ENCODE results near the gene VCX3A.

DNA sequence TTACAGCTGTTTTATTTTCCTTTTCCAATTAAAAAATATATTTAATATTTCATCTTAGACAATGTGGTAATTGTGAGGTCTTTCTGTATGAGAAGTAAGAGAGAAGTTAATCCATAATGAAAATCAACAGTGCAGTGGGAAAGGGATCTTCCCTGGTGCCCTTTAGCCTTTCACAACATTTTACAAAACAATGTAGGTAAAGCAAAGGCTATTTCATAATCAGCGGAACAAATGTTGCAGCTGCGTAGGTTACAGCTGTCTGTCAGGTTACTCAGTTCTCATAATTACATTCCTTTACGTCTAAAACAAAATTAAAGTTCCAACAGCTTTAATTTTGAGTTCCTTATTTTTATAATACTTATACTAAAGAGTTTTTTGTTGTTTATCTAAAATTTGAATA, 22.8 kb upstream of the VCX3A start:
- no peak for TF ChIP-seq POLR2A (IDR thresholded peaks at IDR 0.05)
- TF ChIP-seq, protein P1, sequence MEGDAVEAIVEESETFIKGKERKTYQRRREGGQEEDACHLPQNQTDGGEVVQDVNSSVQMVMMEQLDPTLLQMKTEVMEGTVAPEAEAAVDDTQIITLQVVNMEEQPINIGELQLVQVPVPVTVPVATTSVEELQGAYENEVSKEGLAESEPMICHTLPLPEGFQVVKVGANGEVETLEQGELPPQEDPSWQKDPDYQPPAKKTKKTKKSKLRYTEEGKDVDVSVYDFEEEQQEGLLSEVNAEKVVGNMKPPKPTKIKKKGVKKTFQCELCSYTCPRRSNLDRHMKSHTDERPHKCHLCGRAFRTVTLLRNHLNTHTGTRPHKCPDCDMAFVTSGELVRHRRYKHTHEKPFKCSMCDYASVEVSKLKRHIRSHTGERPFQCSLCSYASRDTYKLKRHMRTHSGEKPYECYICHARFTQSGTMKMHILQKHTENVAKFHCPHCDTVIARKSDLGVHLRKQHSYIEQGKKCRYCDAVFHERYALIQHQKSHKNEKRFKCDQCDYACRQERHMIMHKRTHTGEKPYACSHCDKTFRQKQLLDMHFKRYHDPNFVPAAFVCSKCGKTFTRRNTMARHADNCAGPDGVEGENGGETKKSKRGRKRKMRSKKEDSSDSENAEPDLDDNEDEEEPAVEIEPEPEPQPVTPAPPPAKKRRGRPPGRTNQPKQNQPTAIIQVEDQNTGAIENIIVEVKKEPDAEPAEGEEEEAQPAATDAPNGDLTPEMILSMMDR (IDR thresholded peaks at IDR 0.05) = no peak

Data from esophagus squamous epithelium (tissue), 4 donors.